Natural killer cell (primary cell): ENCODE data around the gene PHF8. TPM values are rescaled to one million over a fixed set of nuclear protein-coding genes. Genes with fewer than 3 reads are reported as not detected.

Source experiments
- ATAC-seq, 3 donors: fragments of 150-1000 bp in 2 of 3; fragments of 200-7000 bp in 1 of 3; cut with Tn5 transposase; 1 replicate in 1 of 3; 2 replicates in 2 of 3; pipeline ENCODE4 v1.10.0; 2021; ENCODE audit warnings: mild to moderate bottlenecking in 2 of 3, moderate library complexity in 2 of 3
- DNase-seq, 2 donors: peaks; one replicate each; pipeline versions ENCODE4 v3.0.0 to v3.0.0-alpha.2; 2013 to 2021; ENCODE audit warnings: mixed read lengths in 1 of 2
- H3K27ac ChIP-seq: one replicate; pipeline ENCODE4 v1.5.1; 2013; ENCODE audit warnings: mild to moderate bottlenecking, low read length
- H3K27me3 ChIP-seq: one replicate; pipeline ENCODE4 v1.6.1; 2013; ENCODE audit warnings: low read length; ENCODE audit not compliant: control insufficient read depth, insufficient read depth
- H3K36me3 ChIP-seq: one replicate; pipeline ENCODE4 v1.6.1; 2013; ENCODE audit warnings: low read length; ENCODE audit not compliant: control insufficient read depth, insufficient read depth
- H3K4me1 ChIP-seq: one replicate; pipeline ENCODE4 v1.6.1; 2013; ENCODE audit warnings: low read length; ENCODE audit not compliant: control insufficient read depth, insufficient read depth
- H3K4me3 ChIP-seq: one replicate; pipeline ENCODE4 v1.5.1; 2013; ENCODE audit warnings: low read length
- H3K9me3 ChIP-seq: one replicate; pipeline ENCODE4 v1.6.1; 2013; ENCODE audit warnings: low read length; ENCODE audit not compliant: control insufficient read depth, insufficient read depth
- H3K27ac Mint-ChIP-seq, 2 donors: one replicate each; pipeline ENCODE4 v1.8.0; 2022; ENCODE audit warnings: mild to moderate bottlenecking in 2 of 2, mixed read lengths in 2 of 2, moderate library complexity in 1 of 2
- H3K27me3 Mint-ChIP-seq, 2 donors: one replicate each; pipeline ENCODE4 v1.8.0; 2022; ENCODE audit warnings: low read depth in 2 of 2, mixed read lengths in 2 of 2
- H3K36me3 Mint-ChIP-seq: one replicate; pipeline ENCODE4 v1.8.0; 2022; ENCODE audit warnings: mixed read lengths
- H3K4me1 Mint-ChIP-seq, 2 donors: one replicate each; pipeline ENCODE4 v1.8.0; 2022; ENCODE audit warnings: mixed read lengths in 2 of 2
- H3K4me3 Mint-ChIP-seq: one replicate; pipeline ENCODE4 v1.8.0; 2022; ENCODE audit warnings: mild to moderate bottlenecking, moderate library complexity, mixed read lengths
- H3K9me3 Mint-ChIP-seq, 2 donors: one replicate each; pipeline ENCODE4 v1.8.0; 2022; ENCODE audit warnings: mixed read lengths in 2 of 2
- WGBS: methylation state at CpG from one replicate; pipeline ENCODE4 v1.1.7; 2013; ENCODE audit warnings: missing lambda C conversion rate; ENCODE audit not compliant: insufficient coverage; 5-methylcytosine and 5-hydroxymethylcytosine counted together
- intact Hi-C: fragments of 100-400 bp; cut with micrococcal nuclease; formaldehyde crosslinking; loops from one replicate; pipeline ENCODE4 v1.14.2; 2022
- total RNA-seq, 4 donors: library from RNA; stranded (reverse); fragments of 120-200 nt in 1 of 4; gene quantifications; one replicate each; pipeline versions ENCODE4 v1.2.3 to v1.2.4, GENCODE V29; 2013 to 2022
- TF ChIP-seq, protein P1 (sequence below): fragments of 200-600 bp; IDR thresholded peaks from one replicate; pipeline ENCODE4 v1.8.0; 2022; ENCODE audit warnings: antibody characterized with exemption

Gene PHF8
- total RNA-seq, 3 donors from 2014 or later (not counting 1 experiment from before 2014, with no cell fraction given), result 55.4 to 74.1 (median 72.6) TPM

GRCh38 chrX:53950130-53950733 is 94.0 kb downstream of the PHF8 start:
- Histone ChIP-seq H3K27me3 (no peaks in the 10 kb centered on the region), H3K27ac (no peak overlapping the region), H3K4me3 (no peak overlapping the region), H3K36me3 (peaks cover 12% of the 10 kb centered on the region), H3K9me3 (no peaks in the 10 kb centered on the region), H3K4me1 (no peaks in the 10 kb centered on the region)
- ATAC-seq (no peak), DNase-seq (no peak)
- TF ChIP-seq, protein P1, sequence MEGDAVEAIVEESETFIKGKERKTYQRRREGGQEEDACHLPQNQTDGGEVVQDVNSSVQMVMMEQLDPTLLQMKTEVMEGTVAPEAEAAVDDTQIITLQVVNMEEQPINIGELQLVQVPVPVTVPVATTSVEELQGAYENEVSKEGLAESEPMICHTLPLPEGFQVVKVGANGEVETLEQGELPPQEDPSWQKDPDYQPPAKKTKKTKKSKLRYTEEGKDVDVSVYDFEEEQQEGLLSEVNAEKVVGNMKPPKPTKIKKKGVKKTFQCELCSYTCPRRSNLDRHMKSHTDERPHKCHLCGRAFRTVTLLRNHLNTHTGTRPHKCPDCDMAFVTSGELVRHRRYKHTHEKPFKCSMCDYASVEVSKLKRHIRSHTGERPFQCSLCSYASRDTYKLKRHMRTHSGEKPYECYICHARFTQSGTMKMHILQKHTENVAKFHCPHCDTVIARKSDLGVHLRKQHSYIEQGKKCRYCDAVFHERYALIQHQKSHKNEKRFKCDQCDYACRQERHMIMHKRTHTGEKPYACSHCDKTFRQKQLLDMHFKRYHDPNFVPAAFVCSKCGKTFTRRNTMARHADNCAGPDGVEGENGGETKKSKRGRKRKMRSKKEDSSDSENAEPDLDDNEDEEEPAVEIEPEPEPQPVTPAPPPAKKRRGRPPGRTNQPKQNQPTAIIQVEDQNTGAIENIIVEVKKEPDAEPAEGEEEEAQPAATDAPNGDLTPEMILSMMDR, result no peak
- intact Hi-C loops, result no loop called here
- Mint-ChIP-seq H3K27ac (no peak overlapping the region), H3K4me1 (no peaks in the 10 kb centered on the region), H3K27me3 (no peaks in the 10 kb centered on the region), H3K9me3 (no peaks in the 10 kb centered on the region), H3K4me3 (no peak overlapping the region), H3K36me3 (peaks cover 9% of the 10 kb centered on the region)
- WGBS, result 100% methylated on average over 3 of the region's 3 CpGs

DNA sequence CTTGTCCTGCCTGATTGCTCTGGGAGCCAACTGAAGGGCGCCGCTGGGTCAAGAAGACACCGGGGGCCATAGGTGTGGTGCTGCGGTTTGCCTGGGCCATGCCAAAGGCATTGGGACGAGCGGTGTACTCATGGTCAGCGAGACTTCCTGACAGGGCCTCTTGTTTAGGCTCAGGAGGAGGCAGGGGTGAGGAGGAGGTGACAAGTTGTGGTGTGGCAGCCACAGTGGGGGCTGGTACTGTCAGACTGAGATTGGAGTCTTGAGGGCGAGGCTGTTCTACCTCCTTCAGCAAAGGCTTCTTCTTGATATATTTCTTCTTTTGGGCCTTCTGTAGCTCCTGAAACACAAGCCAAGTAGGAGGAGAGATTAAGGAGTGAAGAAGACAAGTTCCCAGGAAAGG is 104.1 kb downstream of the PHF8 start:
- 76% methylated on average over 7 of the region's 8 CpGs for whole genome bisulfite sequencing
- no peak overlapping the region for H3K4me3 ChIP-seq
- Mint-ChIP-seq H3K4me1 (peaks cover 24 to 26% of the 10 kb centered on the region in 2 donors), H3K27ac (peak overlapping the region; percentile 47 to 84), H3K36me3 (no peaks in the 10 kb centered on the region), H3K27me3 (no peaks in the 10 kb centered on the region), H3K9me3 (no peaks in the 10 kb centered on the region), H3K4me3 (no peak overlapping the region)
- DNase-seq (no peak), ATAC-seq (peak in 1 of 3 donors; percentile 51)
- H3K4me1 ChIP-seq, result peaks cover 32% of the 10 kb centered on the region
- H3K36me3 ChIP-seq, result peaks cover 22% of the 10 kb centered on the region
- H3K27me3 ChIP-seq, result no peaks in the 10 kb centered on the region
- TF ChIP-seq, protein P1, result no peak
- no peaks in the 10 kb centered on the region for H3K9me3 ChIP-seq
- intact Hi-C loops, result no loop called here
- H3K27ac ChIP-seq, result no peak overlapping the region

DNA sequence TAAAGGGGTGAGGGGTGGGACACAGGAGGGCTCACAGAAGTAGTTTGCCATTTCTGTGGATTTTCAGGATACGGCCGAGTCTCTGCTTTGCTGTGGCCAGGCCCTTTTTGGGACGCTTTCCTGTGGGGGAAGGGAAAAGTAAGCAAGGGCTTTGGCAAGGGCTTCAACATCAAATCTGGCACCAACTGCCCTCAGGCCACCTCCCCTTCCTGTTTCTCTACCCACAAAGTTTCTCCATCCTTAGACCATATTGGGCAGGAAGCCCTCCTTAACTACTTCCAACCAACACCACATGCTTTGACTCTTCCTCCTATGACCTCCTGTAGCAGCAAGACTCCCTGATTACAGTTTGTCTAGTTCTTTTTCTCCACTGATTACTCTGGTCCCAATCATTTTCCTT is 105.1 kb downstream of the PHF8 start:
- intact Hi-C loops, result no loop called here
- TF ChIP-seq, protein P1, result no peak
- Histone ChIP-seq H3K9me3 (no peaks in the 10 kb centered on the region), H3K4me3 (no peak overlapping the region), H3K4me1 (peaks cover 36% of the 10 kb centered on the region), H3K27me3 (no peaks in the 10 kb centered on the region), H3K36me3 (peaks cover 22% of the 10 kb centered on the region), H3K27ac (no peak overlapping the region)
- ATAC-seq, result peak in 1 of 3 donors; percentile 53
- Mint-ChIP-seq H3K4me3 (peak overlapping the region; percentile 54), H3K9me3 (no peaks in the 10 kb centered on the region), H3K4me1 (peaks cover 26 to 31% of the 10 kb centered on the region in 2 donors), H3K27ac (peak overlapping the region; percentile 47 to 84), H3K27me3 (no peaks in the 10 kb centered on the region), H3K36me3 (no peaks in the 10 kb centered on the region)
- DNase-seq, result no peak
- WGBS, result no CpG with 5 or more reads among the region's 3 CpGs
